ENCODE results near the gene PAIP2.

DNA sequence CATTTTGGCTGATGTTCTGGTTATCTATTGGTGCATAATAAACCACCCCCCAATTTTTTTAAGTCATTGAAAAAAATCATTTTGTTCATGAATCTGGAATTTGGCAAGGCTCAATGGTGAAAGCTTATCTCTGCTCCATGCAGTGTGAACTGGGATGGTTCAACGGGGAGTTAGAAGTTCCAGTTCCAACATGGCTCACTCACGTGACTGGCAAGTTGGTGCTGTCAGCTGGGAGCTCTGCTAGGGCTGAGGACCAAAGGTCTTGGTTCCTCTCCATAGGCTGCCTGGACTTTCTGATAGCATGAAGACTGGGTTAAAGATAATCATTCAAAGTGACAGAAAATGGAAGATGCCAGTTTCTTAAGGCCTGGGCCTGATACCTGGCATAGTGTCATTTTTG lies 65.3 kb downstream of the PAIP2 start:
- TF ChIP-seq, protein P1, sequence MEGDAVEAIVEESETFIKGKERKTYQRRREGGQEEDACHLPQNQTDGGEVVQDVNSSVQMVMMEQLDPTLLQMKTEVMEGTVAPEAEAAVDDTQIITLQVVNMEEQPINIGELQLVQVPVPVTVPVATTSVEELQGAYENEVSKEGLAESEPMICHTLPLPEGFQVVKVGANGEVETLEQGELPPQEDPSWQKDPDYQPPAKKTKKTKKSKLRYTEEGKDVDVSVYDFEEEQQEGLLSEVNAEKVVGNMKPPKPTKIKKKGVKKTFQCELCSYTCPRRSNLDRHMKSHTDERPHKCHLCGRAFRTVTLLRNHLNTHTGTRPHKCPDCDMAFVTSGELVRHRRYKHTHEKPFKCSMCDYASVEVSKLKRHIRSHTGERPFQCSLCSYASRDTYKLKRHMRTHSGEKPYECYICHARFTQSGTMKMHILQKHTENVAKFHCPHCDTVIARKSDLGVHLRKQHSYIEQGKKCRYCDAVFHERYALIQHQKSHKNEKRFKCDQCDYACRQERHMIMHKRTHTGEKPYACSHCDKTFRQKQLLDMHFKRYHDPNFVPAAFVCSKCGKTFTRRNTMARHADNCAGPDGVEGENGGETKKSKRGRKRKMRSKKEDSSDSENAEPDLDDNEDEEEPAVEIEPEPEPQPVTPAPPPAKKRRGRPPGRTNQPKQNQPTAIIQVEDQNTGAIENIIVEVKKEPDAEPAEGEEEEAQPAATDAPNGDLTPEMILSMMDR (IDR thresholded peaks at IDR 0.05), result no peak
- no peak for TF ChIP-seq POLR2A (IDR thresholded peaks at IDR 0.05)
